ENCODE measurements around the gene CTNNB1.

The CTNNB1 gene

GRCh38 chr3:41198950-41199865 lies at the start of gene CTNNB1:
Gene CTNNB1, plus strand, starts transcription at chr3:41199505. Its CDS starts 24,564 bp downstream, at chr3:41224069.
- peak; percentile 87 for DNase-seq (ENCODE audit: low read depth, low spot score)

- no peak for DNase-seq (ENCODE audit: low read depth, low spot score)
These were observed 43.5 kb upstream of the CTNNB1 start for GRCh38 chr3:41155834-41156233.

GRCh38 chr3:41158947-41159346 lies 40.4 kb upstream of the CTNNB1 start:
- DNase-seq (ENCODE audit: low read depth, low spot score) = no peak

GRCh38 chr3:41159588-41160189 lies 39.6 kb upstream of the CTNNB1 start:
- no peak for DNase-seq (ENCODE audit: low read depth, low spot score)

- DNase-seq (ENCODE audit: low read depth, low spot score) = no peak
These were observed 36.8 kb upstream of the CTNNB1 start for GRCh38 chr3:41162541-41162940.

- no peak for DNase-seq (ENCODE audit: low read depth, low spot score)
These were observed 36.3 kb upstream of the CTNNB1 start for GRCh38 chr3:41163006-41163405.

- DNase-seq (ENCODE audit: low read depth, low spot score) = no peak
These were observed 35.9 kb upstream of the CTNNB1 start for GRCh38 chr3:41163421-41163820.

GRCh38 chr3:41164777-41165176 lies 34.5 kb upstream of the CTNNB1 start:
- DNase-seq (ENCODE audit: low read depth, low spot score) = no peak

- no peak for DNase-seq (ENCODE audit: low read depth, low spot score)
These were observed 31.4 kb upstream of the CTNNB1 start for GRCh38 chr3:41167722-41168497.

- no peak for DNase-seq (ENCODE audit: low read depth, low spot score)
These were observed 30.3 kb upstream of the CTNNB1 start for GRCh38 chr3:41169023-41169422.

GRCh38 chr3:41173926-41174885 lies 25.1 kb upstream of the CTNNB1 start:
- DNase-seq (ENCODE audit: low read depth, low spot score) = no peak

GRCh38 chr3:41175365-41175764 lies 23.9 kb upstream of the CTNNB1 start:
- DNase-seq (ENCODE audit: low read depth, low spot score) = no peak

GRCh38 chr3:41176596-41176995 lies 22.7 kb upstream of the CTNNB1 start:
- DNase-seq (ENCODE audit: low read depth, low spot score) = no peak

- DNase-seq (ENCODE audit: low read depth, low spot score) = no peak
These were observed 20.7 kb upstream of the CTNNB1 start for GRCh38 chr3:41178576-41178975.

GRCh38 chr3:41180396-41180795 lies 18.9 kb upstream of the CTNNB1 start:
- DNase-seq (ENCODE audit: low read depth, low spot score) = no peak

- no peak for DNase-seq (ENCODE audit: low read depth, low spot score)
These were observed 16.7 kb upstream of the CTNNB1 start for GRCh38 chr3:41182504-41183059.

- DNase-seq (ENCODE audit: low read depth, low spot score) = no peak
These were observed 14.9 kb upstream of the CTNNB1 start for GRCh38 chr3:41184394-41184793.

GRCh38 chr3:41186297-41186696 lies 13.0 kb upstream of the CTNNB1 start:
- DNase-seq (ENCODE audit: low read depth, low spot score) = no peak

- DNase-seq (ENCODE audit: low read depth, low spot score) = no peak
These were observed 11.0 kb upstream of the CTNNB1 start for GRCh38 chr3:41188306-41188705.

- DNase-seq (ENCODE audit: low read depth, low spot score) = no peak
These were observed 8.6 kb upstream of the CTNNB1 start for GRCh38 chr3:41190509-41191284.
